H9 (cell line): ENCODE data around the gene NKAPD1. TPM values are rescaled to one million over a fixed set of nuclear protein-coding genes. Genes with fewer than 3 reads are reported as not detected.

Experiments used
- DNase-seq: peaks from one replicate; pipeline ENCODE4 v3.0.0-alpha.2; 2017
- H2AFZ ChIP-seq: one replicate; pipeline ENCODE4 v1.6.1; 2013; ENCODE audit warnings: mild to moderate bottlenecking, low read length, control low read depth, moderate library complexity
- H2AK5ac ChIP-seq: 2 replicates; pipeline ENCODE4 v1.6.1; 2013; ENCODE audit warnings: low read length, control low read depth, mixed read lengths; ENCODE audit not compliant: insufficient read length
- H2BK120ac ChIP-seq: one replicate; pipeline ENCODE4 v1.6.1; 2013; ENCODE audit warnings: low read depth, mild to moderate bottlenecking, low read length, control low read depth, inconsistent platforms; ENCODE audit not compliant: poor library complexity, severe bottlenecking
- H2BK12ac ChIP-seq: 2 replicates; pipeline ENCODE4 v1.6.1; 2013; ENCODE audit warnings: low read length, control low read depth, mixed read lengths, low read depth; ENCODE audit not compliant: insufficient read length
- H2BK15ac ChIP-seq: 2 replicates; pipeline ENCODE4 v1.6.1; 2013; ENCODE audit warnings: low read depth, low read length, control low read depth
- H2BK20ac ChIP-seq: one replicate; pipeline ENCODE4 v1.6.1; 2013; ENCODE audit warnings: low read depth, mild to moderate bottlenecking, low read length, control low read depth, inconsistent platforms; ENCODE audit not compliant: poor library complexity, severe bottlenecking
- H2BK5ac ChIP-seq: 2 replicates; pipeline ENCODE4 v1.6.1; 2013; ENCODE audit warnings: low read length, control low read depth, mixed read lengths; ENCODE audit not compliant: insufficient read length
- H3K14ac ChIP-seq: 2 replicates; pipeline ENCODE4 v1.6.1; 2013; ENCODE audit warnings: low read length, control low read depth; ENCODE audit not compliant: insufficient read depth
- H3K18ac ChIP-seq: 2 replicates; pipeline ENCODE4 v1.6.1; 2013; ENCODE audit warnings: low read depth, mild to moderate bottlenecking, mixed read lengths, low read length, control low read depth; ENCODE audit not compliant: insufficient read length
- H3K23ac ChIP-seq: 2 replicates; pipeline ENCODE4 v1.6.1; 2013; ENCODE audit warnings: low read length, control low read depth, mixed read lengths, low read depth; ENCODE audit not compliant: insufficient read length
- H3K23me2 ChIP-seq: 2 replicates; pipeline ENCODE4 v1.6.1; 2013; ENCODE audit warnings: low read depth, mild to moderate bottlenecking, mixed read lengths, low read length, control low read depth; ENCODE audit not compliant: insufficient read length, poor library complexity, severe bottlenecking
- H3K27ac ChIP-seq: 2 replicates; pipeline ENCODE4 v1.5.1; 2013; ENCODE audit warnings: low read length, control low read depth, mixed read lengths, low read depth; ENCODE audit not compliant: insufficient read length
- H3K27me3 ChIP-seq: 2 replicates; pipeline ENCODE4 v1.6.1; 2013; ENCODE audit warnings: low read length, control low read depth, inconsistent platforms; ENCODE audit not compliant: insufficient read depth
- H3K4ac ChIP-seq: 2 replicates; pipeline ENCODE4 v1.6.1; 2013; ENCODE audit warnings: low read depth, mild to moderate bottlenecking, control low read depth, inconsistent platforms, low read length, moderate library complexity
- H3K4me1 ChIP-seq: 2 replicates; pipeline ENCODE4 v1.6.1; 2013; ENCODE audit warnings: low read length, control low read depth, inconsistent platforms; ENCODE audit not compliant: insufficient read depth
- H3K4me2 ChIP-seq: 2 replicates; pipeline ENCODE4 v1.6.1; 2013; ENCODE audit warnings: low read length, control low read depth, mixed read lengths; ENCODE audit not compliant: insufficient read length, insufficient read depth
- H3K56ac ChIP-seq: 2 replicates; pipeline ENCODE4 v1.6.1; 2013; ENCODE audit warnings: low read depth, mild to moderate bottlenecking, mixed read lengths, low read length, control low read depth; ENCODE audit not compliant: insufficient read length
- H3K79me1 ChIP-seq: 2 replicates; pipeline ENCODE4 v1.6.1; 2013; ENCODE audit warnings: low read depth, mild to moderate bottlenecking, moderate library complexity, low read length, control low read depth, inconsistent platforms; ENCODE audit not compliant: insufficient read depth, poor library complexity, severe bottlenecking
- H3K79me2 ChIP-seq: 2 replicates; pipeline ENCODE4 v1.6.1; 2013; ENCODE audit warnings: low read length, control low read depth, inconsistent platforms; ENCODE audit not compliant: insufficient read depth
- H3K9ac ChIP-seq: 2 replicates; pipeline ENCODE4 v1.6.1; 2013; ENCODE audit warnings: low read length, control low read depth, mixed read lengths; ENCODE audit not compliant: insufficient read length; ENCODE audit errors: extremely low read depth
- H3K9me3 ChIP-seq: one replicate; pipeline ENCODE4 v1.6.1; 2013; ENCODE audit warnings: low read depth, low read length, inconsistent platforms; ENCODE audit not compliant: control insufficient read depth
- H3T11ph ChIP-seq: one replicate; pipeline ENCODE4 v1.6.1; 2013; ENCODE audit warnings: mild to moderate bottlenecking, low read length, control low read depth, inconsistent platforms
- H4K20me1 ChIP-seq: one replicate; pipeline ENCODE4 v1.6.1; 2013; ENCODE audit not compliant: control insufficient read depth, insufficient read length, insufficient read depth
- H4K5ac ChIP-seq: 2 replicates; pipeline ENCODE4 v1.6.1; 2013; ENCODE audit warnings: low read depth, mild to moderate bottlenecking, mixed read lengths, low read length, control low read depth; ENCODE audit not compliant: insufficient read length
- H4K8ac ChIP-seq: replicated peaks from 2 replicates; pipeline ENCODE4 v1.6.1; 2013; ENCODE audit warnings: low read length, control low read depth, mixed read lengths, low read depth; ENCODE audit not compliant: insufficient read length
- H4K91ac ChIP-seq: 2 replicates; pipeline ENCODE4 v1.6.1; 2013; ENCODE audit warnings: low read depth, mild to moderate bottlenecking, moderate library complexity, mixed read lengths, low read length, control low read depth; ENCODE audit not compliant: insufficient read length
- H3K27ac Mint-ChIP-seq, 3 experiments: 2 replicates in 2 of 3; 3 replicates in 1 of 3; pipeline ENCODE4 v1.8.0; 2020 to 2021; ENCODE audit warnings: mixed read lengths in 3 of 3, mild to moderate bottlenecking in 1 of 3, moderate library complexity in 1 of 3
- H3K27me3 Mint-ChIP-seq: 2 replicates; pipeline ENCODE4 v1.8.0; 2021; ENCODE audit warnings: low read depth, mild to moderate bottlenecking, moderate library complexity, mixed read lengths
- H3K36me3 Mint-ChIP-seq, 3 experiments: 2 replicates in 2 of 3; 3 replicates in 1 of 3; pipeline ENCODE4 v1.8.0; 2020 to 2021; ENCODE audit warnings: low read depth in 3 of 3, mixed read lengths in 3 of 3; ENCODE audit not compliant: insufficient read depth in 1 of 3
- H3K4me1 Mint-ChIP-seq, 2 experiments: 2 replicates each; pipeline ENCODE4 v1.8.0; 2020; ENCODE audit warnings: mixed read lengths in 2 of 2
- H3K4me3 Mint-ChIP-seq, 2 experiments: 2 replicates in 1 of 2; 3 replicates in 1 of 2; pipeline ENCODE4 v1.8.0; 2020 to 2021; ENCODE audit warnings: mild to moderate bottlenecking in 2 of 2, mixed read lengths in 2 of 2, moderate library complexity in 1 of 2
- H3K9me3 Mint-ChIP-seq, 2 experiments: 2 replicates in 1 of 2; 3 replicates in 1 of 2; pipeline ENCODE4 v1.8.0; 2020; ENCODE audit warnings: mild to moderate bottlenecking in 2 of 2, mixed read lengths in 2 of 2, moderate library complexity in 1 of 2
- CTCF ChIP-seq: fragments of 200-600 bp; sonication (generic); conservative IDR thresholded peaks from 3 replicates; pipeline ENCODE4 v1.8.0; 2021; ENCODE audit warnings: antibody characterized with exemption, mild to moderate bottlenecking
- WGBS: extraction: QIAGEN DNeasy Blood & Tissue Kit; methylation state at CpG from one replicate; pipeline ENCODE4 v1.1.7; 2013; ENCODE audit warnings: missing lambda C conversion rate, low lambda C conversion rate, mixed read lengths; ENCODE audit not compliant: insufficient read length; ENCODE audit errors: extremely low coverage; 5-methylcytosine and 5-hydroxymethylcytosine counted together
- total RNA-seq: library from RNA; stranded (reverse); gene quantifications from 2 replicates; pipeline ENCODE4 v1.2.1, GENCODE V29; 2021

Gene NKAPD1
- total RNA-seq, 1 experiment from 2014 or later, result 25.9 TPM

- Histone ChIP-seq H4K8ac (no peak overlapping the region), H2BK20ac (no peak overlapping the region), H4K91ac (no peak overlapping the region), H3K27ac (no peak overlapping the region), H2AFZ (no peak overlapping the region), H3K79me1 (no peaks in the 10 kb centered on the region), H2BK12ac (no peak overlapping the region), H3K23ac (no peak overlapping the region), H3T11ph (no peak overlapping the region), H3K79me2 (no peaks in the 10 kb centered on the region), H3K23me2 (no peaks in the 10 kb centered on the region), H3K9ac (no peak overlapping the region), H4K20me1 (no peaks in the 10 kb centered on the region), H3K18ac (no peak overlapping the region), H3K4ac (no peak overlapping the region), H3K14ac (no peak overlapping the region), H3K9me3 (no peaks in the 10 kb centered on the region), H2BK5ac (no peak overlapping the region), H2BK120ac (no peak overlapping the region), H3K27me3 (no peaks in the 10 kb centered on the region), H4K5ac (no peak overlapping the region), H2BK15ac (no peak overlapping the region), H2AK5ac (no peak overlapping the region), H3K56ac (no peak overlapping the region), H3K4me1 (no peaks in the 10 kb centered on the region), H3K4me2 (no peak overlapping the region)
- no peak overlapping the region for H3K27ac Mint-ChIP-seq
- no peak overlapping the region for H3K4me3 Mint-ChIP-seq
- no peaks in the 10 kb centered on the region for H3K4me1 Mint-ChIP-seq
- H3K9me3 Mint-ChIP-seq, result no peaks in the 10 kb centered on the region
- no CpG with 5 or more reads among the region's 3 CpGs for WGBS
- no peak for TF ChIP-seq CTCF
- no peak for DNase-seq
- peaks cover 49 to 84% (median 83%) of the 10 kb centered on the region in 3 experiments for H3K36me3 Mint-ChIP-seq
- H3K27me3 Mint-ChIP-seq, result no peaks in the 10 kb centered on the region
Observed at GRCh38 chr11:112050721-112051120, 23.4 kb upstream of the NKAPD1 start.
